NCI-H226 (cell line): ENCODE data around the gene SEPTIN2.
"Not testable (repeated sequence)": the region's sequence is repeated elsewhere in the genome, so short reads cannot be mapped to it uniquely, and the experiment has no call there.

Experiments
- DNase-seq: peaks from one replicate; pipeline ENCODE4 v3.0.0-alpha.2; 2015

The SEPTIN2 gene

GRCh38 chr2:241288324-241288888, 27.3 kb upstream of the SEPTIN2 start:
- no peak for DNase-seq

GRCh38 chr2:241289053-241289452, 26.7 kb upstream of the SEPTIN2 start:
- DNase-seq: no peak

- no peak for DNase-seq
Observed at GRCh38 chr2:241289597-241289996, 26.1 kb upstream of the SEPTIN2 start.

GRCh38 chr2:241291153-241291552, 24.6 kb upstream of the SEPTIN2 start:
- no peak for DNase-seq

GRCh38 chr2:241291977-241292376, 23.7 kb upstream of the SEPTIN2 start:
- DNase-seq: no peak

GRCh38 chr2:241293378-241293797, 22.3 kb upstream of the SEPTIN2 start:
- not testable (repeated sequence) for DNase-seq

DNA sequence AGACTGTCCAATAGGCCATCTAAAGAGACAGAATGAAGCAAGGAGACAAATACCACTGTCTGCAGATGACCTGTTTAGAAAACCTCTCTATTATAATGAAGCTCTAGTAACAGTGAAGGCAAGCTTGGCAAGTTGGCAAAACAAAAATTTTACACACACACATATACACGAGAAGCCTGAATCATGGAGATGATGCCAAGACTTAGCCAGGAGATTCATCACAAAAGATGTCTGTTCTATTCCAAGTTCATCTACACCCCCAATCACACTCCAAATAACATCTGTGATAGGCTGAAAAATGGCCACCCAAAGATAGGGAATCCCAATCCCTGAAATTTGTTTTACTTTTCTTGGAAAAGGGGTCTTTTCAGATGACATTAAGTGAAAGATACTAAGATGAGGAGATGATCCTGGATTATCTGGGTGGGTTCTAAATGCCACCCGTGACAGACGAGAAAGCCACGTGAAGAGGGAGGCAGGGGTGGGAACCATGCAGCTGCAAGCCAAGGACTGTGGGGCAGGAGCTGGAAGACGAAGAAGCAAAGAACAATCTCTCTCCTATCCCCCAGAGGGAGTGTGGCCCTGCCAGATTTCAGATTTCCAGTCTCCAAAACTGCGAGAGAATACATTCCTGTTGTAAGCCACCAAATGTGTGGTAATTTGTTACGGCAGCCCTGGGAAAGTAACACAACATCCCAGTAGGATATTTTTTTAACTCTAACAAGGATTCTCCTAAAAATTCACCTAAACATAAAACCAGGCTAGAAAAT, 20.2 kb upstream of the SEPTIN2 start:
- DNase-seq: no peak

DNA sequence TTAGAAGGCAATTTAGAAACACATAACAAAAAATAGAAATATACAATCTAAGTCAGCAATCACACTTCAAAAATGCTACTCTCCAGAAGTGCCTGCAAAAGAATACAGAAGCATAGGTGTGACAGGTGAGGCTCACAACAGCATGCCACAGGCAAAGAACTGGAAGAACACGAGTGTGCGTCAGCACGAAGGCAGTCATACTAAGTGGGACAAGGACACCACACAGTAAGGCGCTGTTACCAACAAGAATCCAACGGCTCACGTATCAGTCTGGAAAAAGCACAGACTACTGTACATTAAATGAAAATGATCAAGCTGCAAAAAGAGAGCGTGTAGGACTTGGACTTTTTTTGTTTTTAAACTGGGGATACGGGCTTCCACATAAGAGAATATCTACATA, 19.0 kb upstream of the SEPTIN2 start:
- no peak for DNase-seq

- no peak for DNase-seq
Observed at GRCh38 chr2:241298673-241299072, 17.1 kb upstream of the SEPTIN2 start.

DNA sequence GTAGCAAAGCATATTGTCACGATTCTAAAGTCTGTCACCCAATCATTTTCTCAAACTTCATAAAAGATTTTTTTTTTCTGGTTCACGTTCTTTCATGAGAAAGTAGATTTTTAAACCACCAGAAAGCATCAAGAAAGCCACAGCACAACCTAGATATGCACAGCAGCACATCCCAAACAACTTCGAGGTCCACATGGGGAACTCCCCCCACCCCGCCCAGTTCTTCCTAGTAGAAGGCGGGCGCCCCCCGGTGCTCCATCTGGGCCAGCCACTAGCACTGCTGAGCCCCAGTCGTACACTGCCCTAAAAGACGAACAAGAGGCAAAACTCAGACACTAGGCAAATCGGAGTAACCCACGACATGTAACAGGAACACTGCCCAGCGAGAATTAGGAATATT, 15.7 kb upstream of the SEPTIN2 start:
- no peak for DNase-seq

- no peak for DNase-seq
Observed at GRCh38 chr2:241302083-241302482, 13.6 kb upstream of the SEPTIN2 start.

DNA sequence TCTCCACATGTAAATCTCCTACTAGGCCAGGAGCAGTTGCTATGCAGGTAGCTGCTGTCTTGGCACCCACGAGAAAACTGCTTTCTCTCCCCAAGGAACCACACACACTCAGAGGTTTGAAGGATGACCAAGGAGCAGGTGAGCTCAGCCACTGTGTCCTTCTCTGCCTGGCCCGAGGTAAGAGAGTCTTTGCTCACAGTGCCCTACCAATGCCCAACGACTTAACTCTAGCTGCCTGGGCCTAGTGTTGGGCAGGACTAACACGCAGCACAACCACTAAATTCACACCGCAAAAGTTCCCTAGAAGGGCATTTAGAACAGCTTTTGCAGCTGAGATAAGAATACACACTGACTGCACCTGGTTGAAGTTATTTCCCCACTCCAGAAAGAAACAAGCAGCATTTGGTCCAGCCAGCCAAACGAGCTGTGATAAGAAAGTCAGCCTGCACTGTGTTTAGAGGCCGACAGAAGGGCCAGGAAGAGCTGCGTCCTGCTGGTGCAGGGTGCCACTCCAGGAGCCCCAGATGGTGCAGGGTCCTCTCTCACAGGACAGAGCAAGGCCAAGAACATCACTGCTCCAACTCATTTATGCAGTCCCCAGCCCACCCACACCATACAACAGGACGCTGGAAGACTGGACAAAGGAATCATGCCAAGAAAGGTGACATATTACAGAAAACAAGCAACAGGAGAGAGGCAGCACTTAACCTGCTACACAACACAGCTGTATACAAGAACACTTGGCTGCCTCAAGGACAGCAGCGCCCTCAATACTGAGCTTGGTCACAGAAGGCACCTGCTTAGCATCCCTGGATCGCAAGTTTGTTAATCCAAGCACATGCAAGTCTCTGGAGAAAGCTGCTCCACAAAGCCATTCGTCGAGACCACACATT, 12.7 kb upstream of the SEPTIN2 start:
- no peak for DNase-seq

DNA sequence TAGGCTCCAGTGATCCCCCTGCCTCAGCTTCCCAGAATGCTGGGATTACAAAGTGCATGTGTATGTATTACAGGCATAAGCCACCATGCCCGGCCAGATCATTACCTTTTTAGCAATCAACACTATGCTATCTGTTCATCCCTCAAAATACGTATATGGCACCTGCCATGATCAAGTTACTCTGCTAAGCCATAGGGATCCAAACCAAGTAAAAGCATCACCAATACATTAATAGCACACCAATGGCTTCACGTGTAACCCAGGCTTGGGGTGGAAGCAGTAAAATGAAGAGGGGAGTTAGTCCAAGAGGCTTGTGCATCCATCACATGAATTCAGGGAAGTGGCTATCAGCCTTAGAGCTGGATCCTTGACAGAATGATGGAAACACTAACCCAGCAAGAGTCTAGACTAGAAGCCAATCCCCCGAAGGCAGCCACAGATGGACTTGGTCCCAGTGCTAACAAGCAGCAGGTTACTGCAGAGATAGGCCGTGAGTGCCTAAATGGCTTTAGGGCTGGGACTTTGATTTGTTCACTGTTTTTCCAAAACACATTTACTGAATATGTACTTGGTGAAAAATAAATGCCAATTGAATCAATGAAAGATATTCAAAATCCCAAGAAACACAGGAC, 11.6 kb upstream of the SEPTIN2 start:
- no peak for DNase-seq

DNA sequence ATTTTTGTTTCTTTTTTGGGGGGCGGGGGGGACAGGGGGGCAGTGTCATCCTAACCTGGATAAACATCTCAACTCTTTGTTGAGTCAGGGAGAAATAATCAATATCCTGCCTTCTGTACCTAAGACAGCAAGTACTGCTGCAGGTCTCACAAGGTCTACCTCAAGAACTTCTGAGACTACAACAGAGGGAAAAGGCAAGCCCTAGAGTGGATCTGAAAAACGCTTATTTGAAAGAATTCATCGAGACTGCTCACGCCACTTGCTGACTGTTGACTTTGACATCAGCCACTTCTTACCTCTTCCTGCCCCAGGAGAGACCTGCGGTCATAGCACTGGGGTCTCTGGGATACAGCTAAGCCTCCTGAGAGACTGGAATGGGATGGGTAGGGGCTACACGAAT, 8.7 kb upstream of the SEPTIN2 start:
- DNase-seq: no peak

- no peak for DNase-seq
Observed at GRCh38 chr2:241308267-241308666, 7.5 kb upstream of the SEPTIN2 start.

DNA sequence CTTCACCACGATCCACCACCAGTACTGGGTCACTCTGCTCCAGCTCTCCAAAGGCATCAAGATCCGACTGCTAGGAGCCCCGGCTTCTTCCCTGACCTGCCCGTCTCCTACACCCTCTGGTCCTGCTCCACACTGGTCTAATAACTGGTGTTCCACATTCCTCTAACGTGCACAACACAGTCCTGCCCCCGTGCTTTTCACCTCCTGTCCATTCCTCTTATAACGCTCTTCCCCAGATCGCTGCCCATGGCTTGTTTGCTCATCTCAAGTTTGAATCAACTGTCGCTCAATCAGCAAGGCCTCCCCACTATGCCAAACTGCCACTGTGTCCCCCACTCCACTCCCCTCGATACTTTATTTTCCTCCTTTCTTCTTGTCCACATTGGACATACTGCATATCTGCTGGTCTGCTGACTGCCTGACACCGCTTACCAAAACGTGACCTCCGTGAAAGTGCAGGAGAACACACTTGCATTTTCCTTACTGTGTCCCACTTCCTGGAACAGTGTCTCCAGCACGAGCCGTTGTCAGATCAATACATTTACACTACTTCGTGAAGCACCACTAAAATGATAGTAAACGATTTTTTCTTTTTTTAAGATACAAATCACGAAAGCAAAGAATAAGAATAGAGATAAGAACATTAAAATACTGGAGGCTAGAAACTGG, 6.8 kb upstream of the SEPTIN2 start:
- DNase-seq: no peak

- no peak for DNase-seq
Observed at GRCh38 chr2:241309684-241310117, 6.0 kb upstream of the SEPTIN2 start.

DNA sequence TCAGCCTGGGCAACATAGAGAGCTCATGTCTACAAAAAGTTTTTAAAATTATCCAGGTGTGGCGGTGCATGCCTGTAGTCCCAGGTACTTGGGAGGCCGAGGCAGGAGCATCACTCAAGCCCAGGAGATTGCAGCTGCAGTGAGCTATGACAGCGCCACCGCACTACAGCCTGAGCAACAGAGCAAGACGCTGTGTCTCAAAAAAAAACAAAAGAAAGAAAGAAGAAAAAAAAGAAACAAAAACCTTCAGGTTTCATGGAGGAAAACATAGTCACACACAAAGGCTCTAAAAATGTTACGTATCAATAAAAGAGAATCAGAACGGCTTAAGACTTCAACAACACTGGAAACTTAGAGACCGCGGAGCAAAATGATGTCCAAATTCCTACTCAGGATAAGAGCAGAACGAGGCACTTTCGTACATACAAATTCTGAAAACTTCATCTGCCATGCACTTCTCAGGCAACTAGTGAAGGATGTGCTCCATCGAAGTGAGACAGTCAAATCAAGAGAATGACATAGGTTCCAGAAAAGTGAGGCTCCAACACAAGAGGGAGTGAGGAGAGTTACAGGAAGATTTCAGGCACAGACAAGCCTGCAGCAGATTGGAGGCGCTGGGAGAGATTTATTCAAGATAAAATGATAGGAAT, 4.7 kb upstream of the SEPTIN2 start:
- no peak for DNase-seq

- DNase-seq: no peak
Observed at GRCh38 chr2:241312082-241312481, 3.6 kb upstream of the SEPTIN2 start.

DNA sequence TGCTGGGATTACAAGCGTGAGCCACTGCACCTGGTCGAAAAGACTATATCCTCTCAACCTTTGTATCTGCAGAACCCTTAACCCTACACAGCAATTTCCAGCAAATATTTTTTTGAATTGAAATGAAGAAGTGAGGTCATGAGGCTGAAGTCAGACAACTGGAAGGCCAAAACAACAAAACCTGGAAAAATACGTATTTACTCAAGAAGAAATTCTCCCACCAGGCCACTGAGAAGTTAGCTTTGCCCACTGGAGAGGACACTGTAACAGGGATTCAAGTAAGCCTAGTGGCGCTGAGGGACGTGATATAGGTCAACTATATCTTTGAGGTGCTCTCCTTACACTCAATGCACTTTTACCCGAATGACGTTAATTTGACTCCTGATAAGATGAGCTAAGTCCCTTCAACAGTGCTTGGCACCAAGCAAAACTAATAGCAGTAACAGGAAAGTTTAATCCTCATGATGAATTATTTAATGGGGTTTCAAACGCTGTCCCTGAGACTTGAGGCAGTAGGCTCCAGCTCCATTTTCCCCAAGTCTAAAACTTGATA, 2.1 kb upstream of the SEPTIN2 start:
- DNase-seq: no peak

DNA sequence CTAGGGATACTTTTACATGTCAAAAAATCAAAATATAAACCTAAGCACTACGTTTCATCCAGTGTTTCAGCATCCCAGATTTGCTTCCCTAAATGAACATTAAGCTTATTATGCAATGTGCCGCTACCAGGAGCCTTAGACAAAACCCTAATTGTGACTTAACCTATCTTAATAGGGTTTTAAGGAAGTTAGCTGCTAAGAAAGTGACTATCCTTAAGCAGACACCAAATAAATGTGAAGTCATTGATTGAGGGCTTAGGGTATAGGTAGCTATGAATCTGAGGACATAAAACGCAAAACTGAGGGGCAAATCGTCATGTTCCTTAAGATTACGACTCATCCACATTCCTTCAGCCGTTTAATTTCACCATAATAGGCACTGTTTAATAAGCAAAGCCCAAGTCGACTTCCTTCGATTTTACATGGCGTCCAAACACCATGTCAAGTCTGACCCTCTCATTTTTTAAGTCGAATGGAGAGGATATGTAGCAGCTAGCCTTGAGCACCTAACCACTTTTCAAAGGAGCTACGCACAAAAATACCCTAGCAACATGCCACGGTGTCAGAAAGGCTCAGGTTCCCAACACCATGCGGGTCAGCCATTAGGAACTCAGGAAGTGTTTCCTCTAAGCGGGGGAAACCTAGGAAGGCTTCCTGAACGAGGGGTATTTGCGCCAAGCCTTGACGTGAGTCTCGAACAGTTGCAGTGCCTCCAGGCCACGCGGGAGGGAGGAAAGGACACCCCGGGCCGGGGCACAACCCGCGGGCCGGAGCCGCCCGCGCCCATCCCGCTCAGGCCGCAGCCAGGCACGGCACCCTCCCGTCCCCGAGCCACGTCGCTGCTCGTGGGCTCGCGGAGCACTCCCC, 1.3 kb upstream of the SEPTIN2 start:
- DNase-seq: peak; percentile 68
